Mucosa of rectum (tissue), 2 donors: ENCODE data around the gene APOL2.
"Not testable (repeated sequence)": the region's sequence is repeated elsewhere in the genome, so short reads cannot be mapped to it uniquely, and the experiment has no call there.

ENCODE experiments used
- H3K27ac ChIP-seq, 2 donors: one replicate each; pipeline ENCODE4 v1.7.0; 2013; ENCODE audit warnings: inconsistent platforms in 2 of 2, low read depth in 2 of 2, low read length in 2 of 2
- H3K27me3 ChIP-seq, 2 donors: one replicate each; pipeline ENCODE4 v1.7.0; 2013; ENCODE audit warnings: low read length in 2 of 2; ENCODE audit not compliant: control insufficient read depth in 2 of 2, insufficient read depth in 2 of 2
- H3K36me3 ChIP-seq, 2 donors: one replicate each; pipeline ENCODE4 v1.7.0; 2013; ENCODE audit warnings: low read length in 2 of 2; ENCODE audit not compliant: control insufficient read depth in 2 of 2, insufficient read depth in 2 of 2
- H3K4me1 ChIP-seq, 2 donors: one replicate each; pipeline ENCODE4 v1.7.0; 2013; ENCODE audit warnings: low read length in 2 of 2, mild to moderate bottlenecking in 1 of 2; ENCODE audit not compliant: control insufficient read depth in 2 of 2, insufficient read depth in 2 of 2
- H3K4me3 ChIP-seq, 2 donors: one replicate each; pipeline ENCODE4 v1.7.0; 2013; ENCODE audit warnings: low read length in 2 of 2
- H3K9ac ChIP-seq, 2 donors: one replicate each; pipeline ENCODE4 v1.7.0; 2013; ENCODE audit warnings: low read length in 2 of 2, low read depth in 1 of 2, mild to moderate bottlenecking in 1 of 2
- H3K9me3 ChIP-seq, 2 donors: one replicate each; pipeline ENCODE4 v1.7.0; 2013; ENCODE audit warnings: low read length in 2 of 2; ENCODE audit not compliant: control insufficient read depth in 2 of 2
- donor health status: healthy.
- donor health status: Normal muscosa, but diverticular disease.

Gene APOL2

DNA sequence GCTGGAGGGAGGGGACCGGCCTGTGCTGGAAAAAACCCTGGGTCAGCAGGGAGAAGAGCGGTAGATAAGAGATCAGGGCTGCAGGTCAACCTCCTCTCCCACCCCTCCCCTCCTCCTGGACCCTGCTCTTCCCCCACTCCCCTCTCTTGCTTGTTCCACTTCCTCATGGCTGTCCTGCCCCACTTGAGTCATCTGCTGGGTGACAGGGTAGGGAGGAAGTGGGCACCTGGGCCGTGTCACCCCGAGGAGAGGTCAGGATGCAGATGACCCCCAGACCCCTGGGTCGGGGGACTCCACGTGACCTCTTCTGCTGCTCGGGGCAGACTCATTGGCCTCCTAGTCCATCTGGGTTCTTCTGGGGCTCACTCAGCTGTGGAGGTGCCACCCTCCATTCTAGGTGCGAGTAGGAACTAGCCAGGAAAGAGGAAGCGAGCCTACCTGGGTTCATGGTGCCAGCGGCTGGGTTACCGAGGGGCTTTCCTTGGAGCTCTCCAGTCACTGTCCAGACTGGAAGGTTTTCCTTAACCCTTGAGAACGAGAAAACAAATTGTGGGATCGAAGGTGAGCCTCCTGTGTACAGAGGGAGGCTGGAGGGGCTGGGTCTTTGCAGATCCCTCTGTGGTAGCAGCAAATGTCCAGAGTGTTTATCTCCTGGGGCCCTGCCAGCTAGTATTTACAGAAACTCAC is 6.5 kb downstream of the APOL2 start:
- H3K27me3 ChIP-seq: no peaks in the 10 kb centered on the region
- H3K4me3 ChIP-seq: no peak overlapping the region
- H3K9me3 ChIP-seq: no peaks in the 10 kb centered on the region
- peaks cover 5 to 11% of the 10 kb centered on the region in 2 donors for H3K4me1 ChIP-seq
- no peak overlapping the region for H3K9ac ChIP-seq
- peaks cover 25 to 54% of the 10 kb centered on the region in 2 donors for H3K36me3 ChIP-seq
- H3K27ac ChIP-seq: no peak overlapping the region

GRCh38 chr22:36231051-36231450 is 8.3 kb downstream of the APOL2 start:
- H3K36me3 ChIP-seq: peaks cover 32 to 56% of the 10 kb centered on the region in 2 donors
- H3K4me1 ChIP-seq, H3K4me3 ChIP-seq, H3K9me3 ChIP-seq, H3K9ac ChIP-seq, H3K27me3 ChIP-seq, H3K27ac ChIP-seq: not testable (repeated sequence)

DNA sequence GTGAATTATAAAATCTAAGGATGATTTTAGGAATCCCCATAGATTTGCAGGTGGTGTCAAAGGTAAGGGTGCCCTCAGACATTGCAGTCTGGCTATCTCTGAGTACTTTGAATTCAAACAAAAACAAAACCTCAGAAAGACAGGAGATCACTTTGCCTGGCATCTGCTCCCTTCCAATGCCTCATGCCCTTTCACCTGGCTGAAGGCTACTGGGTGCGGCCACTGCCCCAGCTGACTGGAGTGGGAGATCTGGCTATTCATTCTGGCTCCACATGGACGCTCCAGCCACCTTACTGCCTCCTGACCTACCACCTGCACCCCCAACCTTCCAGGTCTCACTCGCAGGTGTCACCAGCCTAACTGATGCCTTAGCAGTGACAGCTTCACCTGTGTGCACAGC is 9.7 kb downstream of the APOL2 start:
- not testable (repeated sequence) for H3K4me3 ChIP-seq, H3K27ac ChIP-seq, H3K9me3 ChIP-seq, H3K4me1 ChIP-seq, H3K9ac ChIP-seq, H3K27me3 ChIP-seq
- peaks cover 32 to 57% of the 10 kb centered on the region in 2 donors for H3K36me3 ChIP-seq

DNA sequence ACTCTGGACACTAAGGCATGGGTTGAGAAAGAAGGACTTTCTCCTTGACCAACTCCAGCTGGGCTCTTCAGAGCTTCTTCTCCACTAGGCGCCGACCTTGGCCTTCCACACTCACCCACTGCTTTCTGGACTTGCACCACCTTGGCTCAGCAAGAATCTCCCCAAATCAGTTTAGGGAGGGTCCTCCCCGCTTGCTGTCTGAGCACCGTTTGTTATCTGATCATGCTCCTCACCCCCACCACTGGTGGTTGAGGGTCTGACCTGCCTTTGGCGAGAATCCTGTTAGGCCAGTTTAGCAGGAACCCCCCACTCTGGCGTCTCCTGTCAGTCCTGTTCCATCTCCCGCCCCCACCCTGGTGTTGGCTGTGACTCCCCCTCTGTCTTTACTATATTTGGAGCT is 10.4 kb downstream of the APOL2 start:
- Histone ChIP-seq H3K9ac (no peak overlapping the region), H3K9me3 (no peaks in the 10 kb centered on the region), H3K4me1 (no peaks in the 10 kb centered on the region), H3K27me3 (no peaks in the 10 kb centered on the region), H3K4me3 (no peak overlapping the region), H3K36me3 (peaks cover 32 to 57% of the 10 kb centered on the region in 2 donors), H3K27ac (no peak overlapping the region)

DNA sequence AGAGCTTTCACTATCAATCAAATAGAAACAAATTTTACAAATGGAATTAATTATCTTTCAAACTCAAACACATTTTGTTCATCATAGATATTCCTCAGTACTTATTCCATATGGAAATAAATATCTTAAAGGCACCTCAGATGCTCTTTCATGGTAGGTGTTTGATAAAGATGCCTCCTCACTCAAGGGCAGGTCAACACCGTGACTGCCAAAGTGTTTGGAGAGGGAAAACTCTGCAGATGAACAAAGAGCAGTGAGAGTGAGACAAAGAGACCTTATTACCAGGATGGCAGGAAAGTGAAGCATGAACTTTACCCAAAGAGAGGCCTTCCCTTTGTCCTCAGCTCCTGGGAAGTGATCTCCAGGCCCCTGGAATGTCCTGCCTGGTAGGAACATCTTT is 11.0 kb downstream of the APOL2 start:
- H3K27me3 ChIP-seq, H3K4me1 ChIP-seq, H3K27ac ChIP-seq, H3K9me3 ChIP-seq, H3K9ac ChIP-seq, H3K4me3 ChIP-seq: not testable (repeated sequence)
- H3K36me3 ChIP-seq: peaks cover 32 to 55% of the 10 kb centered on the region in 2 donors

DNA sequence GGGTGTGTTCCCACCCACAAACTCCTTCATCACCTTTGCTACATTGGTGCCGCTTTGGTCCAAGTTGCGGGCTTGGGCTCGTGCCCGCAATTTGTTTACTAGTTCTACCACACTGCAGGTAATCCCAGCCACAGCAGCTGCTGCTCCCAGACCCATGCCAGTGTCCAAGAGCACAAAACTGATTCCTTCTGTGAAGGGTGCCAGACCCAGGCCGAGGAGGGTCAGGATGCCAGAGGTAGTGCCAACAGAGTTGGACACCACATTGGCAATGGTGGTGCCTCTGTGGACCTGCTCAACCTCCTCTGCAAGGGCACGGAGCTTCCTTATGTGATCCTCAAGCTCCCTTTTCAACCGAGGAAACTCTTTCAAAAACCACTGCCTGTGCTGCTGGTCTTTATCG is 11.5 kb downstream of the APOL2 start:
- no peak overlapping the region for H3K9ac ChIP-seq
- H3K27me3 ChIP-seq: no peaks in the 10 kb centered on the region
- H3K9me3 ChIP-seq: no peaks in the 10 kb centered on the region
- H3K4me1 ChIP-seq: no peaks in the 10 kb centered on the region
- no peak overlapping the region for H3K27ac ChIP-seq
- peaks cover 32 to 49% of the 10 kb centered on the region in 2 donors for H3K36me3 ChIP-seq
- H3K4me3 ChIP-seq: no peak overlapping the region

DNA sequence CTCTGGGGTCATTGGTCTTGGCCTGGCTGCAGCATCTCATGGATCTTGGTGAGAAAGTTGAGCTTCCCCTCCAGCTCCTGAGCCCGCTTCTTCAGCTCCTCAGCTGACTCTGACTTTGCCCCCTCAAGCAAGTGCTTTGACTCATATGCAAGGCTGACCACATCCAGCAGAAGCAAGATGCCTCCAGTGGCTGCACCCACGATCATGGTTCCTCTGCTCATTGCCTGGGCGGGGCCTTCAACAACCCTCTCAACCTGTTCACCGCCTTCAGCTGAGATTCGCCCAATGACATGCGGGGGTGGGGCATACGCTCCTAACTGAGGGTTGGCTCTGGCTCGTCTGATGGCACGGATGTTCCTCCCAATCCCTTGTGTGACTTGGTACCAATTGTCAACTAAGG is 11.9 kb downstream of the APOL2 start:
- Histone ChIP-seq H3K9me3 (no peaks in the 10 kb centered on the region), H3K27ac (no peak overlapping the region), H3K36me3 (peaks cover 32 to 45% of the 10 kb centered on the region in 2 donors), H3K4me3 (no peak overlapping the region), H3K9ac (no peak overlapping the region), H3K4me1 (no peaks in the 10 kb centered on the region), H3K27me3 (no peaks in the 10 kb centered on the region)

DNA sequence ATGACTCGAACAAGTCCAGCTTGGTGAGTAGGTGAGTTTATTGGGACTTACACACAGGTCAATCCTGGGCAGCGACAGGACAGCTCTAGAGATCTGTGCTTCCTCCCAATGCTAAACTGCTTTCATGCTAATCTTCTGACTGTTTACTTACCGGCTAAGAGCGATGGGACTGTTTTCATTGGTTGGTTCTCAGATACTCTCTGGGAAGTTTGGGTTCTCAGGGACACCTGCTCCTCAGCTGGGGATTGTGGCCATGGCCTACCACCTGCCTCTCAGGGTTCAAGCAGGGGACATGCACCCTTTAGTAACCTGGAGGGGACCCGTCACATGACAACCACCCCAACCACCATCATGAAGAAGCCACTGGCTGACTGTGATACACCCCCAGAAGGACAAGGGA is 13.1 kb downstream of the APOL2 start:
- Histone ChIP-seq H3K27me3 (peaks cover 0 to 2% of the 10 kb centered on the region in 2 donors), H3K27ac (no peak overlapping the region), H3K9ac (no peak overlapping the region), H3K9me3 (no peaks in the 10 kb centered on the region), H3K4me3 (no peak overlapping the region), H3K36me3 (peaks cover 22 to 34% of the 10 kb centered on the region in 2 donors), H3K4me1 (no peaks in the 10 kb centered on the region)

DNA sequence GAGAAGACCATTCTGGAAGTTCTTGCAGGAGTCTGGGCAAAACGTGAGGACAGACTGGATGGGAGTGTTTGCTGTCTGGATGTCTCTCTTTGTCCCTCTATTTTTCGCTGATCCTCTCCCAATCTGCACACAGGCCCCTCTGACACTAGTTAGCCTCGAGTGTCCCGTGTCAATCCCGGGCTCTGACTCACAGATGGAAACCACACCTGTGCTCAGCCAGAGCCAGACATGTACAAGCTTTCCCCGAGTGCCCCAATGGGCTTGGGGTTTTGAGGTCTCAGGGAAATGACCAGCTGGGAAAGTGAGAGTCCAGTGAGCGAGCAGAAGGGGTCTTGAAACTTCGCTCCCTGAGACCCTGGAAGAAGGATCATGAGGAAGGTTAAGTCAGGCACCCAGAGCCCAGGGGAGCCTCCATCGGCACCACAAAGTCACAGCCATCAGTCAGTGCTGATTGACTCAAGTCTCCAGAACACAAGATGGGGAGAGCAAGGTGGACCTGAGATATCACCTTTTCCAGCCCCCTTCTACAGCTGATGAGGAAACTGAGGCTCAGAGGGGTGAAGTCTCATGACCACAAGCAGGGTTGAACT is 13.9 kb downstream of the APOL2 start:
- Histone ChIP-seq H3K4me1 (no peaks in the 10 kb centered on the region), H3K4me3 (no peak overlapping the region), H3K27me3 (peaks cover 0 to 4% of the 10 kb centered on the region in 2 donors), H3K27ac (no peak overlapping the region), H3K9ac (no peak overlapping the region), H3K9me3 (no peaks in the 10 kb centered on the region), H3K36me3 (peaks cover 19 to 26% of the 10 kb centered on the region in 2 donors)

GRCh38 chr22:36224245-36224644 is 15.1 kb downstream of the APOL2 start:
- H3K36me3 ChIP-seq: peaks cover 14 to 20% of the 10 kb centered on the region in 2 donors
- no peak overlapping the region for H3K9ac ChIP-seq
- H3K9me3 ChIP-seq: no peaks in the 10 kb centered on the region
- H3K4me1 ChIP-seq: no peaks in the 10 kb centered on the region
- peaks cover 0 to 4% of the 10 kb centered on the region in 2 donors for H3K27me3 ChIP-seq
- no peak overlapping the region for H3K27ac ChIP-seq
- H3K4me3 ChIP-seq: no peak overlapping the region
